HL-60 (cell line): ENCODE data around the gene SCN3A.

Experiments
- GABPA ChIP-seq: IDR thresholded peaks from 2 replicates; pipeline ENCODE4 v1.6.1; 2012; ENCODE audit warnings: low read depth
- POLR2AphosphoS5 ChIP-seq: IDR thresholded peaks from 2 replicates; pipeline ENCODE4 v1.6.1; 2012; ENCODE audit warnings: low read depth
- TF ChIP-seq, protein P1 (sequence below): IDR thresholded peaks from one replicate; pipeline ENCODE4 v1.5.1; 2011; ENCODE audit warnings: low read length, control low read depth, inconsistent platforms; ENCODE audit not compliant: insufficient read depth

- TF ChIP-seq, protein P1, sequence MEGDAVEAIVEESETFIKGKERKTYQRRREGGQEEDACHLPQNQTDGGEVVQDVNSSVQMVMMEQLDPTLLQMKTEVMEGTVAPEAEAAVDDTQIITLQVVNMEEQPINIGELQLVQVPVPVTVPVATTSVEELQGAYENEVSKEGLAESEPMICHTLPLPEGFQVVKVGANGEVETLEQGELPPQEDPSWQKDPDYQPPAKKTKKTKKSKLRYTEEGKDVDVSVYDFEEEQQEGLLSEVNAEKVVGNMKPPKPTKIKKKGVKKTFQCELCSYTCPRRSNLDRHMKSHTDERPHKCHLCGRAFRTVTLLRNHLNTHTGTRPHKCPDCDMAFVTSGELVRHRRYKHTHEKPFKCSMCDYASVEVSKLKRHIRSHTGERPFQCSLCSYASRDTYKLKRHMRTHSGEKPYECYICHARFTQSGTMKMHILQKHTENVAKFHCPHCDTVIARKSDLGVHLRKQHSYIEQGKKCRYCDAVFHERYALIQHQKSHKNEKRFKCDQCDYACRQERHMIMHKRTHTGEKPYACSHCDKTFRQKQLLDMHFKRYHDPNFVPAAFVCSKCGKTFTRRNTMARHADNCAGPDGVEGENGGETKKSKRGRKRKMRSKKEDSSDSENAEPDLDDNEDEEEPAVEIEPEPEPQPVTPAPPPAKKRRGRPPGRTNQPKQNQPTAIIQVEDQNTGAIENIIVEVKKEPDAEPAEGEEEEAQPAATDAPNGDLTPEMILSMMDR = no peak
- no peak for TF ChIP-seq GABPA
- TF ChIP-seq POLR2AphosphoS5 = no peak
Observed at GRCh38 chr2:165105926-165106325, 97.9 kb downstream of the SCN3A start.
